ACHN (cell line): ENCODE results near the gene RNF220.

Experiments
- DNase-seq: peaks from one replicate; pipeline ENCODE4 v3.0.0-alpha.2; 2015
- in situ Hi-C: cut with HindIII; loops from 2 replicates; pipeline ENCODE4 v1.10.0; 2017; ENCODE audit warnings: low sequenced_read_pairs, low pct_ligation_motif_present, low pct_unique_long_range_greater_than_20kb

The RNF220 gene

GRCh38 chr1:44636083-44636687 lies 231.1 kb downstream of the RNF220 start:
- DNase-seq: no peak
- in situ Hi-C loops: no loop called here

GRCh38 chr1:44636688-44637598 lies 231.9 kb downstream of the RNF220 start:
- in situ Hi-C loops: no loop called here

GRCh38 chr1:44637702-44638411 lies 232.8 kb downstream of the RNF220 start:
- DNase-seq: no peak
- in situ Hi-C loops: no loop called here

More at GRCh38 chr1:44636688-44637598, 231.9 kb downstream of the RNF220 start:
- DNase-seq: no peak

- DNase-seq: no peak
- in situ Hi-C loops: no loop called here
Observed at GRCh38 chr1:44640200-44640853, 235.3 kb downstream of the RNF220 start.

GRCh38 chr1:44641126-44642102 lies 236.4 kb downstream of the RNF220 start:
- in situ Hi-C loops: no loop called here
- DNase-seq: no peak

GRCh38 chr1:44642255-44642654 lies 237.2 kb downstream of the RNF220 start:
- no peak for DNase-seq
- in situ Hi-C loops: no loop called here

- DNase-seq: no peak
- in situ Hi-C loops: no loop called here
Observed at GRCh38 chr1:44642925-44643324, 237.9 kb downstream of the RNF220 start.

GRCh38 chr1:44643721-44644334 lies 238.8 kb downstream of the RNF220 start:
- DNase-seq: no peak
- in situ Hi-C loops: no loop called here

- no peak for DNase-seq
- in situ Hi-C loops: no loop called here
Observed at GRCh38 chr1:44644806-44645205, 239.8 kb downstream of the RNF220 start.

GRCh38 chr1:44645476-44646244 lies 240.6 kb downstream of the RNF220 start:
- in situ Hi-C loops: no loop called here
- DNase-seq: no peak

- DNase-seq: no peak
- in situ Hi-C loops: no loop called here
Observed at GRCh38 chr1:44646261-44647110, 241.4 kb downstream of the RNF220 start.

- DNase-seq: no peak
- in situ Hi-C loops: no loop called here
Observed at GRCh38 chr1:44647896-44648295, 242.8 kb downstream of the RNF220 start.

GRCh38 chr1:44648529-44649250 lies 243.6 kb downstream of the RNF220 start:
- in situ Hi-C loops: no loop called here
- no peak for DNase-seq

GRCh38 chr1:44649788-44650158 lies 244.7 kb downstream of the RNF220 start:
- DNase-seq: no peak
- in situ Hi-C loops: no loop called here

- in situ Hi-C loops: no loop called here
Observed at GRCh38 chr1:44650159-44650831, 245.2 kb downstream of the RNF220 start.

More at GRCh38 chr1:44650159-44650831, 245.2 kb downstream of the RNF220 start:
- no peak for DNase-seq
